HG03108 (cell line): ENCODE measurements around the gene LALBA.
"Not testable (repeated sequence)": the region's sequence is repeated elsewhere in the genome, so short reads cannot be mapped to it uniquely, and the experiment has no call there.

Experiments
- ATAC-seq: cut with Tn5 transposase; IDR thresholded peaks from one replicate; pipeline ENCODE4 v1.9.1; 2021; ENCODE audit warnings: moderate library complexity; ENCODE audit not compliant: unreplicated experiment

Gene LALBA

GRCh38 chr12:48536602-48537001 lies 33.2 kb downstream of the LALBA start:
- no peak for ATAC-seq

GRCh38 chr12:48532601-48533000 lies 37.2 kb downstream of the LALBA start:
- no peak for ATAC-seq

- ATAC-seq, result no peak
Measured at GRCh38 chr12:48527891-48528670, 41.8 kb downstream of the LALBA start.

DNA sequence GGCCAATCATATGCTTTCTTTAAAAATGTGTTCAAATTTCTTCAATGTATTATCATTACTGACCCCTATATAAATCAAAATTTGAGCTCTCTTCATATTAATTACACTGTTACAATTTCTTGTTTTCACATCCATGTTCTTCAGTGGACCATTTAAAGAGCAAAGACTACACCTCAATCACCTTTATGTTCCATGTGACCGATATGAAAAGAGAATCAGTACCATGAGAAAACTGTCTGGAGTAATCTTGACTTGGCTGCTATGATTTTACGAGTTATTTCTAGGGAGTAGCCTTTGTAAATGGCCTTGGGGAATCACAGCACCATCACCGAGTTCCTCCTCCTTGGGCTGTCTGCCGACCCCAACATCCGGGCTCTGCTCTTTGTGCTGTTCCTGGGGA lies 44.5 kb downstream of the LALBA start, which contains the start of gene OR8S1:
Gene OR8S1, plus strand, starts transcription at position 301 of the 400 bp plus-strand sequence. Its CDS starts 0 bp downstream, at position 301.
- no peak for ATAC-seq

- not testable (repeated sequence) for ATAC-seq
Measured at GRCh38 chr12:48520381-48520780, 49.5 kb downstream of the LALBA start.
